SK-N-DZ (cell line): ENCODE results near the gene LRPAP1.

Source experiments
- DNase-seq: peaks from one replicate; pipeline ENCODE4 v3.0.0-alpha.2; 2015; ENCODE audit warnings: low spot score

Gene LRPAP1

DNA sequence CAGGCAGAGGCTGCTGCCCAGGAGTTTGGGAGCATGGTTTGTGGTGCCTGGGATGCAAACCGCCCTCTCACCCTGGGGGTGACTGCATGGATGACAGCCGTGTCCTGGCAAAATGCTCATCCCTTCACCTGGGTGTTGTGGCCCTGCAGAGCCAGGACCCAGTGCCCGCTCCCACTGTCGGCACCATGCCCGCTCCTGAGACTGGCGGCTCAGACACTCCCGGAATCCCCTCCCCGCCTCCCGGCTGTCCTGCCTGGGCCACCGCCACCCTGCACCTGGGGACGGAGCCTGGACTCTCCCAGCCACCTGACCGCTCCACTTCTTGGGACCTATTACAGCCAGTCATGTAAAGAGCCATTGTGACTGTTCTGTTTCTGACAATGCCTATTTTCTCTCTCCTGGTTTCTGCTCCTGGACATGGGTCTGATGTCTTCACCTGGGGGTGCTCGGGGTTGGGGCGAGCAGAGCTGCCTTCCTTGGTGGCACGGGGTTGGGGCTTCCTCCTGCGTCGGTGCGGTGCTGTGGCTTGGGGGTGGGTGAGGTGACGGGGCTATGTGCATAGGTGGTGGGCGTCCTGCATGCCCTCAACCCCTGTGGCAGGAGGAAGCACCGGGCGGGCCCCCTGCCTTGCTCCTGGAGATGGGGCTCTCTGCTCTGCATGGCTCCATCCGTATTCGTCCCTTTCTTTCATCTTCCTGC, 30.9 kb downstream of the LRPAP1 start:
- DNase-seq, result no peak

DNA sequence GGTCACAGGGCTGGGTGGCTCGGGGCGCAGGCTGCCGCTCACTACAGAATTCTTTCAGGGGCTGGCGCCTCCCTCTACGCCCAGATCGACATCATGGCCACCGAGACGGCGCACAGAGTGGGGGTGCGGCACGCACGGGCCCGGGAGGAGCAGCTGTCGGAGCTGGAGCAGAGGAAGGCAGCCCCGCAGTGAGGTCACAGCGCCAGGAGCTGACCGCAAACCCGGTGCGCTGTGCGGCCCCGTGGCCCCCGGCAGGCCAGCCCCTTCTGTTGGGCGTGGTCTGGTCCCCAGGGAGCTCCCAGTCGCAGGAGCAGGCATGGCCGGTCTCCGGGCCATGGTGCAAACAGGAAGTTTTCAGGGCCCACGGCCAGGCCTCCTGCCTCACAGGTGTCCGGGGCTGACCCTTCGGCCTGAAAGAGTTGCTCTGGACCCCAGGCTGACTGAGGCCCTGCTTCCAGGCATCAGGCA, 31.6 kb downstream of the LRPAP1 start:
- no peak for DNase-seq

DNA sequence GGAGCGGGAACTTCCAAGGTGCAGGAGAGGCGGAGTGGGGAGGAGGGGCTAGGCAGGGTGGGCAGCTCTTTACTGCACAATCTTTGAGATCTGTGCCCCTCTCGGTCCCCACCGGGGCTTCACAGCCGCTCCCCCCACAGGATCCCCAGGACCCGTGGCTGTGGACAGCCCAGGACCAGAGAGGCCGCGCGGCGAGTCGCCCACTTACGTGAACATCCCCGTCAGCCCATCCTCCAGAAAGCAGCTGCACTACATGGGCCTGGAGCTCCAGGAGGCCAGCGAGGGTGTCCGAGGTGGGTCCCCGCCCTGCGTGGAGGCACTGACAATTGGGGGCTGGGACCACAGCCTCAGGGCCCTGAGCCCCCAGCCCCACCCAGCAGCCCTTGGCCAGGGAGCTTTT, 32.1 kb downstream of the LRPAP1 start:
- no peak for DNase-seq

DNA sequence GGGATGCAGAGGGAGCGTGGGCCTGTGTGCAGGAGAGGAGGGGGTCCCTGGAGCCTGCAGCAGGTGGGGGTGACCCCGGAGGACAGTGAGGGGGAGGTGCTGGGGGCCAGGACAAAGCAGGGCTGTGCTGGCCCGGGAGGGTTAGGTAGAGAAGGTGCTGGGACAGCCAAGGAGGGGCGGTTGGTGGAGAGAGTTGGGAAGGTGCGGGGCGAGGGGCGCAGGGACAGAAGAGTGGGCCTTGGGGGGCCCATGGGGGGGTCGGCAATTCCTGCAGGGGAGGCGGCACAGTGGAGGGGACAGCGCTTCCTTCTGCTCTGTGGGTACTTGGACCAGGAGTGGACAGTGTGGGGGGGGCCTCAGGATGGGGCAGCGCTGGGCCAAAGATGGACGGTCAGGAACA, 32.5 kb downstream of the LRPAP1 start:
- no peak for DNase-seq

DNA sequence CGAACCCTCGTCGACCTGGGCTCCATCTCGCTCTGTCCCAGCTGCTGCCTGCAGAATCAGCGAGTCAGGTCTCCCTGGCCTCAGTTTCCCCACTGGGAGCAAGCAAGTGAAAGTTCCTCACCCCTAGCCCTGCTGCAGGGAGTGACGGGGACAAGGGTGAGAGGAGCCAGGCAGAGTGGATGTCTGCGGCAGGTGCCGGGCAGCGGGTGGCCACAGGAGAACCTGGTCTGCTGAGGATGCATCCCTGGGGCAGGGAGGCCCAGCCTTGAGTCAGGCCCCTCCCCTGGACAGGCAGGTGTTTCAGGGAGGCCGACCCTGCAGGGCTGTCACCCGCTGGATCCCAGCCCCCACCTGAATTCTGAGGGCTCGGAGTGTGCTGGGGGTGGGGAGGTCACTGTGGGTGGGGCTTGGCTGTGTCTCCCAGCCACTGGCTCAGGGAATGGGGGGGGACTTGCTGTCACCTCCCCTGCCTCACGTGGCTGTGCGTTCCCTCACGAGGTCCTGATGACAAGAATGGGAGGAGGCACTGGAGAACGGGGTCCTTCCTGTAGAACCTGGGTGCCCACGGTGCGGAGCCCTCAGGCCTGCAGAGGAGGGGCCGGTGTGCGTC, 33.2 kb downstream of the LRPAP1 start:
- no peak for DNase-seq

DNA sequence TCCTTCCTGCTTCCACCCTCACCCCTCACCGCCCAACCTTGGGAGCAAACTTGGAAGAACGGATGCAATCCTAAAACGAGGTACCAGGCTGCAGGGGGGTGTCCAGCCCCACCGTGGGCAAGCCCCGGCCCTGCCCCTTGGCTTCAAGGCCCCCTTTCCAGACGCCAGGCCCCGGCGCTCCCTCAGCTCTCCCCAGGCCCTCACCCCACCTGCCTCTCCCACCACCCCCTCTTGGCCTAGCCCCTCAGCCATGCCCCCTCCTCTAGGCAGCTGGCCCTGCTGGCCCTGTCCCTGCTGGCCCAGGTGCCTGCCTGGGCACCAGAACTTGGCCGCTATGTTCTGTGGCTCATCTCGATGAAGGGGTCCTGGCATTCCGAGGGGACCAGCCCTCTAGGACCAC, 33.8 kb downstream of the LRPAP1 start:
- no peak for DNase-seq

DNA sequence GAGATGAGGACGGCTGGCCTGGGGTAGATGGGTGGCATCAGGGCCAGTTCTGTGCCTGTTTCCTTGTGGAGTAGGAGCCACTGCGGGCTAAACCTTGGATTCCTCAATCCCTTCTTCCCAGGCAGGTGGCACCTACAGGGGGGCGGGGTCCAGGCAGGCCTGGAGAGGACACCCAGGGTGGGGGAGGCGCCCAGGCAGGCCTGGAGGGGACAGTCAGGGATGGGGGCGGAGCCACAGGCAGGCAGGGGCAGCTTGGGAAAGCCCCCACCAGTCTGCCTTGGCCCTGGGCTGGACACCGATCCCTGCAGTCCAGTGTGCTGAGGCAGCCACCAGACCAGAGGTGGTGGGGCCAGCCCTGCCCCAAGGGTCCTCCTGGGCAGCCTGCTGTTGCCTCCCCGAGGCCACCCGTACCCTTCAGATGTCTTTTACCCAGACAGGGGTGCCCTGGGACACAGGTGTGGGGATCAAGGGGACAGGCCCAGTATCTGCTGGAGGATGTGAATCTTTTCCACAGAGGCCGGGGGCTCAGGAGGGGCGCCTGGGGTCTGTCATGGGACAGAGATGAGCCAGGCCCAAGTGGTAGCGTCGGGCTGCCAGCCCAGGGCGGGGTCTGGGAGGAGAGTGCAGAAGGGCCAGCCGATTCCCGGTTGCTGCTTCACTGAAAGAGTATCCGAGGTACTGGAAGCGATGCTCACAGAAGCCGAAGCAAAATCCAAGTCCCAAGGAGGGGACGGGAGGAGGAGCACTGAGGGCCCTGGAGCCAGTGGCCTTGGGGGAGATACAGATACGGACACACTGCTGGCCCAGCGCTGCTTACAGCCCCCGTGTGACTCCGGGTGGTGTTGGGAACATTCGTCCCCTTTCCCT, 34.5 kb downstream of the LRPAP1 start:
- DNase-seq, result no peak

DNA sequence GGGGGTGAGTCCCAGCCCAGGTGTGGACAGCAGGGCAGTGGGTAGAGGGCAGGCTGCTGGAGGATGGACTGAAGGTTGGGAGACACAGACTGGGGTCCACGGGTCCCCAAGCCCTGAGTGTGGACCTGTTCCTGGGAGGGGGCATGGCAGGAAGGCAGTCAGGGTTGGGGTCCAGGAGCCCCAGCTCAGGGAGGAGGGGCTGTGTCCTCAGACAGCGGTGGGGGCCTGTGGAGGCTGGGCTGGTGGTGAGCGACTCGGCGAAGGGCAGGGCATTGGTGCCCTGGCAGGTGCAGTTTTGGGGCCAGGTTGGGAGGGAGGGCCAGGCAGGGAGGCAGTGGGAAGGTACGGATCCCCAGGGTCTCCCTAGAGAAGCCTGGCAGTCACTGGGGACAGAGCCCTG, 35.1 kb downstream of the LRPAP1 start:
- no peak for DNase-seq

DNA sequence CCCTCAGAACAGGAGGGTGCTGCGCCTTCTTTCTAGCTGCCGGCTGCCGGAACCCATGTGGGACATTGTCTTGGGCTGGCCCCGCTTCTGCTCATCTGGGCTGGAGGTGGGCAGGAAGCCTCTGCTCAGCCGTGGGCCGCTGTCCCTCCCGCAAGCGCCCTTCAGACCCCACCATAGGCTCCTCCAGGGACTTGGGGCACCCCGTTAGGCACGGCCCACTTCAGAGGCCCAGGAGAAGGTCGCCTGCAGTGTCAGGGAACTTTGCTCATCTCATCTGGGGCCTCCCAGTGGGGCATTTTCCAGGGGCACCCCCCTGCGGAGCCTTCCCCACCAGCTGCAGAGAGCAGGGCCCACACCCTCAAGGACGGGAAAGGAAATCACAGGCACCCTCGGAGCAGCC, 36.2 kb downstream of the LRPAP1 start:
- DNase-seq, result no peak

DNA sequence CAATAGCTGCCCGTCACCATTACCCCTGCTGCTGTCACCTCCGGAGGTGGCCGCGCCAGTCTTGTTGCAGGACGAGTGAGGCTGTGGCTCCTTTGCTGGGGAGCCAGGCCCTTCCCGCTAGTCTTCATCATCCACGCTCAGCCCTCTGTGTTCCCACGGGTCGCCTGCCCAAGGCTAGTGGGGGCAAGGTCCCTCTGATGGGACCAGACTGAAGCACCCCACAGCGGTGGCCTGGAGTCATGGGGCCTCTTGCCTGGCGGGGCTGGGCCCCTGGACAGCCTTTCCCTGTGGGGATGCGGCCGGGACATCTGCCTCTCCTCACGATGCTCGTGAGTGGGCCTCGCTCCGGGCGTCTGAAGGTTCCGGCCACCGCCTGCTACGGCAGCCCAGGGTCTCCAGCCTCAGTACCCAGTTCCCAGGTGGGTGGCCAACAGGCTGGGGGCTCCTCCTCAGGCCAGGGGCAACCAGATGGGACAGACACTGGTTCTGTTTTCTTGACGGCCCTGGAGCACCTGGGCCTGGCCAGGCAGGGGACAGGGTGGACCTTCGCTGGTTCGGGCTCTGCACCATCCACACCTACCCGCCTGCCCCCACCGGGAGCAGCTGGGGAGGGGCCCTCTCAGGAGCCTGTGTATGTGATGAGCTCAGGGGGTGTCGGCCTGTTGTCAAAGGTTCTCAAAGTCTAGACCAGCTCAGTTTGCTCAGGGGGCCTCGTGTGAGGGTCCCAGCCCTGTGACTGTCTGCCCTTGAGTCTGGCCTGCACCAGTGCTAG, 36.8 kb downstream of the LRPAP1 start:
- no peak for DNase-seq

DNA sequence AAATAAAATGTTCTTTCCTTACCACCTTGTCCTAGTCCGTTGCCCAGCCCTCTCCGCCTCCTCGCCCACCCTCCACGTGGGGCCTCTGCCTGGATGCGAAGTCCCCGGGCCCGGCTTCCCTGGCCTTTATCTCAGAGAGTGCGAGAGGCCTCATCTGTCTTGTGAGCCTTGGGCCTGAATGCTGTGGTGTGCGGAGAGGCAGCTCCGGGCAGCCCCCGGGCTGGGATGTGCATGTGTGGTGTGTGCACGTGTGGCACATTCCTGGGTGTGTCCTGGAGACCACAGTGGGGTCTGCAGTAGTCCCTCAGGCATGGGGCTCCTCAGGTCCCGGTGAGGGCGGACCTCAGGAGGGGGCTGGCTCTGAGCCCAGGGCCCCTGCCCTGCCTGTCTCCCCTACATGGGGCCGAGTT, 37.8 kb downstream of the LRPAP1 start:
- no peak for DNase-seq

DNA sequence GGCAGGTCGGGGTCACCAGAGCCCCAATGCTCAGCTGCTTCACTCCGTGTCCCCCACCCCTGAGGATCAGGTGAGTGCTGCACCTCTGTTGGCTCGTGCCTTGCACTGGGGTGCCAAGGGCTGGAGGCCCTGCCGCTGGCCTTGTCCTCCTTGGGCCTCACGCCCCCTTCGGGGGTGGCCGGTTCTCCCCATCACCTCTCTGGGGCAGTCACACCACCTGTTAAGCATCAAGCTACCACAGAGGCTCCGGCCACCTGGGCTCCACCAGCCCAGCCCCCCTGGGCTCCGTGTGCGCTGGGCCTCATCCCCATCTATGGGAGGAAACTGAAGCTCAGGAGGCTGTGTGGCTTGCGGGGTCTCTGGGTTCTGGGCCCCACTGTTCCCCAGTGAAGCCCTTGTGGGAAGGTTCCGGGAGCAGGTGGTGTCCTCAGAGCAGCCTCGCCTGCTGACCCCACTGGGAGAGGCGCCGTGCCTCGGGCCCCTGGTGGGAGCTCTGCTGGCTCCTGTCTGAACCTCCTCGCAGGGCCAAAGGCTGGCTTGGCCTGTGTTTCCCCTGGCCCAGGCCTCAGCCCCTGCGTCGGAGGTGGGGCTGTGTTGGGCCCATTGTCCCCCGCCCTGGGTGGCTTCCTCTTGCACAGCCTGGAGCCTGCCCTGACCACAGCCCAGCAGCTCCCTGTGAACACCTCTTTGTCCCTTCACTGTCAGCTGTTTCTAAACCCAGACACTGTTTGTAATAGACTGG, 38.3 kb downstream of the LRPAP1 start:
- no peak for DNase-seq

DNA sequence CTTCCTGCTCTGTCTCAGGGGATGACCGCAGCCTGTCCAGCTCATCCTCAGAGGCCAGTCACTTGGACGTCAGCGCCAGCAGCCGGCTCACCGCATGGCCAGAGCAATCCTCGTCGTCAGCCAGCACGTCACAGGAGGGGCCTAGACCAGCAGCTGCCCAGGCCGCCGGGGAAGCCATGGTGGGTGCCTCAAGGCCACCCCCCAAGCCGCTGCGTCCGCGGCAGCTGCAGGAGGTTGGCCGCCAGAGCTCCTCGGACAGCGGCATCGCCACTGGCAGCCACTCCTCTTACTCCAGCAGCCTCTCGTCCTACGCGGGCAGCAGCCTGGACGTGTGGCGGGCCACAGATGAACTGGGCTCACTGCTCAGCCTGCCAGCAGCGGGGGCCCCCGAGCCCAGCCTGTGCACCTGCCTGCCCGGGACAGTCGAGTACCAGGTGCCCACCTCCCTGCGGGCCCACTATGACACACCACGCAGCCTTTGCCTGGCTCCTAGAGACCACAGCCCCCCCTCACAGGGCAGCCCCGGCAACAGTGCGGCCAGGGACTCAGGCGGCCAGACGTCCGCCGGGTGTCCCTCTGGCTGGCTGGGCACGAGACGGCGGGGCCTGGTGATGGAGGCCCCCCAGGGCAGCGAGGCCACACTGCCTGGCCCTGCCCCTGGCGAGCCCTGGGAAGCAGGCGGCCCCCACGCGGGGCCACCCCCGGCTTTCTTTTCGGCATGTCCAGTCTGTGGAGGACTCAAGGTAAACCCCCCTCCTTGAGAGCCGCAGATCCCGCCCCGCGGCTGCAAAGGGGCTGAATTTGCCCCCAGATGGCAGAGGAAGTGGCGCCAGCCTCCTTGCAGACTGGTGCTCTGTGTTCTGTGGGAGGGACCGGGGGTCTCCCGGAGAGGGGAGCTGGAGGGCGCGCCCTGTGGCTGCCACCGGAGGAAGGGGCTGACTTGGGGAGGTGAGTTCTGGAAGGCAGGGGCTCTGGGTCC, 39.2 kb downstream of the LRPAP1 start:
- no peak for DNase-seq

DNA sequence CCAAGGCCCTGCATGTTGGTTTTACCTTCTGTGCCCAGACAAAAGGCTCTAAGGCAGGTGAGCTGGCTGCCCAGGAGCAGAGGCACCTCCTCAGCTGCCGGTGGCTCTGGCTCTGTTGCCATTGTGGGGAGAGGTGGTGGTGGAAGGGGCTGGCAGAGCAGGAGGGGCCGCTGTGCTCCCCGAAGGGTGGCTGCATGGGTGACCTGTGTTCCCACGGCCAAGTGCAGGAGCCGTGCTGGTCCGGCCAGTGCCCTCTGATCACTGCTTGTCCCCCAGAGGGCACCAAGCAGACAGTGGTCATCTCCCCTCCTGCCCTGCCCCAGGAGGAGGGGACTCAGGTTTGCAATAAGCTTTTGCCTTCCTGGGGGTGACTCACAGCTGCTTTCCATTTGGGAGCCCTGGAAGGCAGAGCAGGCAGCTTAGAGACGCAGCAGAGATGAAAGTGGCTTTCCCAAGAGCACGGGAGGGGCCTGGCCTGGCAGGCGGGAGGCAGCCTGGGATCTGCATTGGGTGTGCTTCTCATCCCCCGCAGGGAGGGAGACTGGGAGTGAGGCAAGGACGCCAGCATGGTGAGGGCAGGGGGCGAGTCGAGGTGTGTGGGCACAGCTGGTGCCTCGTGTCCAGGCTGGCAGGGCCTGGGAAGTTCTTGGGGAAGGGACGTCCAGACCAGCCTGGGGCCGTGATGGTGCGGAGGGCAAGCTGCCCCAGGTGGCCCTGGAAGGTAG, 40.4 kb downstream of the LRPAP1 start:
- no peak for DNase-seq

DNA sequence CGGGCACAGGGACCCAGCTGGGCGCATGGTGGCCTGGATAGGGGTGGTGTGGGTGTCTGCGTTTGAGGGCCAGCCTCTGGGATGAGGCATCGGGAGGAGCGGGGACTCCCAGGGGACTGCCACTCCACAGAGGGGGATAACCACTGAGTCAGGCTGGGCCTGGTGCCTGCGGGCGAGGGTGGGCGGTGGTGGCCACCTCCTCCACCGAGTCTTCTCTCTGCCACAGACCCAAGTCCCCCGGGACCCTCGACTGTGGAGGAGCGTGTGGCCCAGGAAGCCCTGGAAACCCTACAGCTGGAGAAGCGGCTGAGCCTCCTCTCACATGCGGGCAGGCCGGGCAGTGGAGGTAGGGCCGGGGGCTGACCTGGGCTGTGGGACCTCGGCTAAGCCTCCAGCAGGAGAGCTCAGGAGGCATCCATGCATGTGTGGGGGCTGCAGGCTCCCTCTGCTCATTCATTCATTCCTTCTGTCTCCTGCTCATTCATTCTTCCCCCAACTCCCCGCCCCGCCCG, 42.7 kb downstream of the LRPAP1 start:
- DNase-seq, result no peak

DNA sequence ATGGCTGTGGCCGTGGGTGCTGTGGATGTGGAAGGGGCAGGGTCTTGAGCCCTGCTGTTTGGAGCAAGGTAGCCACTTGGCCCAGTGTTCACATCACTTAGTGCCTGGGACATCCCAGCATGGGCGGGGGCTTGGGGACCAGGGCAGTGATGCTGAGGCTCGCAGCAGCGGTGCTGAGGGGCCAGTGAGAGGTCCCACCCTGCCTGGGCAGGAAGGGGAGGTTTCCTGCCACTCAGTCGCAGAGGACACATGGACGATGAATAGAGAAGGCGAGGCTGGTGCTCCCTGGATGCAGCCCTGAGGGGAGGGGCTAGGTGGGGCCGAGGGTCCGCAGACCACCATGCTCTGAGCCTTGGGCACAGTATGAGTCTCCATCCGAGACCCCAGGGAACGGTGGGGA, 43.4 kb downstream of the LRPAP1 start:
- DNase-seq, result no peak

DNA sequence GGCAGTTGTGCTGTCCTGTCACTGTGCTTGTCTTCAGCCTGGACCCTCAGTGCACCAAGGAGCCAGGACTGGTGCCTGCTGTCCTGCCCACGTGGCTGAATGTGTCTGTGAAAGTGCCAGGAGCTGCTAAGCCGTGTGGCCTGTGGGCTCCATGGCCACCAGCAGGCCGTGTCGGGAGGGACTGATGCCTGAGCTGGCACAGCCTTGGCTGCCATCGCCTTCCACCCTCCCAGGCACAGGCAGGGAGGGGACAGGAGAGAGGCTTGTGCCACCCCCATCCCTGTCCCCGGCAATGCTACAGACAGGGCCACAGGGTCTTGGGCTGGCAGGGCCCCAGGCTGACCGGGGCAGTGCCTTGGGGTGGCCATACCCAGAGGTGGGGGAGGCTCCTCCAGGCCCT, 44.4 kb downstream of the LRPAP1 start:
- DNase-seq, result no peak

DNA sequence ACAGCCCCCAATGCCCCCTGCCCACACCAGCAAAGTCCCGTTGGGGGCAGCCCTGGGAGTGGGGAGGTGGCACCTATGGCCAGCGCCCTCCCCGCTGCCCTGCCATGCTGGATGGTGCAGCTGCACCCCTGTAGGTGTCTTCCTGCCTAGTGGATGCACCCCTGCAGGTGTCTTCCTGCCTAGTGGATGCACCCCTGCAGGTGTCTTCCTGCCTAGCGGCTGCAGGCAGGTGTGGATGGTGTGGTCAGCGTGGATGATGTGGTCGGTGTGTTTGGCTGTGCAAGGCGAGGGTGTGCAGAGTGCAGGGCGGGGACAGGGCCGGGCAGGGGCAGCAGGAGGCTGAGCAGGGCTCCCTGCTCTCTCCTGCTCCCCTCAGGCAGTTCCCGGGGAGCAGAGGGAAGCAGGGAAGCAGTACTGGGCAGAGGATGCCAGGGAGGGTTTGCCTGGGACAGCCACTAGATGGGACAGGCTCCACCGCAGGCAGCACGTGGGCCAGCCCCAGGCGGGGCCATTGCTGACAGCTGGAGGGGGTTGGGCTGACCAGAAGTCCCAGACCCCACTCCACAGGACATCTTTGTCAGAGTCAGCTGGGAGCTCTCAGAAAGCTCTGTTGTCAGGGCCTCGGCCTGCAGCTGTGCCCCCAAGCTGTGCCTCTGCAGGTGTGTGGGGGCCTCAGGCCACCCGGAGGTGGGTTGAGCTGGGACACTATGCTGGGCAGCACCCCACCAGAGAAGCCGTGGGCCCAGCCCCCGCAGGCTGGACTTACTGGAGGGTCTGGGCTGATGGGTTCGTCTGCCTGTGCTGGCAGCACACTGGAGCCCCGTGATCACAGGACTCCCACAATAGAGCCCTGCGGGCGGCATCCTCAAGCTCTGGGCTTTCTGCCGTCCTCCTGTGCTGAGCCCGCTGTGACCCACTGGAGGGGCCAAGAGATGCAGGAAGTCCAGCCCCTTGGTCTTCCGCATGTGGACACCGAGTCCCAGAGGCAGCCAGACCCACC, 45.4 kb downstream of the LRPAP1 start:
- DNase-seq, result no peak
